HG03439 (cell line): ENCODE data around the gene SERPINA1.
"Not testable (repeated sequence)": the region's sequence is repeated elsewhere in the genome, so short reads cannot be mapped to it uniquely, and the experiment has no call there.

ENCODE experiments used
- ATAC-seq: cut with Tn5 transposase; IDR thresholded peaks from one replicate; pipeline ENCODE4 v1.9.1; 2021; ENCODE audit warnings: mild to moderate bottlenecking, moderate library complexity; ENCODE audit not compliant: unreplicated experiment

The SERPINA1 gene

GRCh38 chr14:94372021-94372605 is 16.3 kb downstream of the SERPINA1 start:
- ATAC-seq = no peak

DNA sequence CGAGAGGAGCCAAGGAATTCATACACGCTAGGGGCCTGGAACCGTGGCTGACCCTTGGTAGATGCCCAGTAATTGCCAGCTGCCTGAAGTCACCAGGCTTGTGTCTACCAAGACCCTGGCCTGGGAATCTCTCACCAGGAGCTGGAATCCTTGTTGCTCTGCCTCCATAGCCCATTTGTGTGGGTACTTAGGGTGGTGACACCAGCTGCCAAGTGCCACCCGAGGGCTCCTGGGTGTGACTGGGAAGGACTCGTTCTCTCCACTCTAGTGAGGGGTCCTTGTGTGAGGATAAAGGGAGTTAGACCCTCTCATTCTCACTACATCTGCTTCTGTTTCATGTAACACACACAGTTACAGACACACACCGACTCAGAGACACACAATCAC is 17.9 kb downstream of the SERPINA1 start:
- no peak for ATAC-seq

DNA sequence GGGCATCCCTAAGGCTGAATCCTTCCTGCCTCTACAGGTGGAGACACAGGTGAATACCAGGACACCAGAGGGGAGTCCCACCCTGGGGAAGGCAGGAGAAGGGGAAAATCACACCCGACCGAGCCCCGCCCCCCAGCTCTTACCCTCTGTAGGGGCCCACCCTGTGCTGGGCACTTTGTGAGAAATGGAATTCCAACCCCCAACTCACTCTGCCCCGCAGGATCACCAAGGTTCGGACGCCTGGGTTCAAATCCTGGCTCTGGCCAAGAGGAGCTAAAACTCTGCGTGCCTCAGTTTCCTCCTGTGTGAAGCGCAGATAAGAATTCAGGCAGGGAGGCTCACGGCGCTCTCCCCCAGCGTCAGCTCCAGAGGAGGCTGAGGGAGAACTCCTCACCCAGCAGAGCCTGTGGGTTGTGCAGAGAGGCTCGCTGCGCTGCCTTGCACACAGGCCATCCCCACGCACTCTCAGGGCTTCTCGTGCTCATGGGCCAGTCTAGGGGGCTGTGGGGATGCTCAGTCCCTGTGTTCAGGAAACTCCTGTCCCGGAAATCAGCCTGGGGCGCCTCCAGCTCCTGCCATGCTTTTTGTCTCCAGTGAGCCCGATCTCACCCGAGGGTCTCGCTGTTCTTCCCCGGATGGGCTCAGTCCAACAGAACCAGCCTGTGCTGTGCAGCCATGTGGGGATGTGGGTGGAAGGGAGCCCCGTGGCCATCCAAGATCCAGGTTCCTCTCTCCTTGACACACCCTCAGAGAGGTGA is 18.5 kb downstream of the SERPINA1 start:
- not testable (repeated sequence) for ATAC-seq

GRCh38 chr14:94368956-94369355 is 19.4 kb downstream of the SERPINA1 start:
- ATAC-seq = no peak

GRCh38 chr14:94368243-94368590 is 20.2 kb downstream of the SERPINA1 start:
- ATAC-seq = no peak

GRCh38 chr14:94367347-94368242 is 20.8 kb downstream of the SERPINA1 start:
- ATAC-seq = no peak

GRCh38 chr14:94366146-94366915 is 22.1 kb downstream of the SERPINA1 start, which contains the start of gene SERPINA2:
Gene SERPINA2 (minus strand): TSS chr14:94366698.
- ATAC-seq = no peak

DNA sequence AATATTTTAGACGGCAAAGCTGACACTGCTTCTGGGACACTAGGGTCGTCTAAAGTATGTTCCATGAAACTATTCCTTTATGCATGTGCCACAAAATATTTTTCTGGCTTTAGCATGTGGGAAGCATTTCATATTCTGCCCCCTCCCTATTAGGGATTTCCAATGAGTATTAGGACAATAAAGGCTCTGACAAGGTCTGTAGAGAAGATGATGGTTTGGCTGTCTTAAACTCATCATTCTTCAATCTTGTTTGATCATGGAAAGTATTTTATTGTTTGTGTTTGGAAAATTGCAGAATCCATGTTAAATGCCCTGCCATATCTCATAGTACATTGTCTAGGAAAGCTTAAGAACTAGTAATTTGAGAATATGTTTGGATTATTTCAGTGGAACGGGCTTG is 22.8 kb downstream of the SERPINA1 start:
- ATAC-seq = no peak

DNA sequence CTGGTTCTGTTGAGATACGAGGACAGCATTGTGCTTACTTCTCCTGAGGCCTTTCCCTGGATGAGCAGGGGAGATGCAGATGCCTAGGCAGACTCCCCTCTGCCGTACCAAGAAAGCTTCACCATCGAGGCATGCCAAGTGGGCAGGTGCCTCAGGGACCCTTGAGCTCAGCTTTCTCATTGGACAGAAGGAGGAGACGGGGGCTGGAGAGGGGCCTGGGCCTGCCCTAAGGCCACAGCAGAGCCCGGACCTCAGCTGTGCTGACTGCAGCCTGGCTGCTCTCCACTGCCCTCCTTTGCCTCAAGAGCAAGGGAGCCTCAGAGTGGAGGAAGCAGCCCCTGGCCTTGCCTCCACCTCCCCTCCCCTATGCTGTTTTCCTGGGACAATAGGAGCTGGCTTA is 23.4 kb downstream of the SERPINA1 start:
- no peak for ATAC-seq

DNA sequence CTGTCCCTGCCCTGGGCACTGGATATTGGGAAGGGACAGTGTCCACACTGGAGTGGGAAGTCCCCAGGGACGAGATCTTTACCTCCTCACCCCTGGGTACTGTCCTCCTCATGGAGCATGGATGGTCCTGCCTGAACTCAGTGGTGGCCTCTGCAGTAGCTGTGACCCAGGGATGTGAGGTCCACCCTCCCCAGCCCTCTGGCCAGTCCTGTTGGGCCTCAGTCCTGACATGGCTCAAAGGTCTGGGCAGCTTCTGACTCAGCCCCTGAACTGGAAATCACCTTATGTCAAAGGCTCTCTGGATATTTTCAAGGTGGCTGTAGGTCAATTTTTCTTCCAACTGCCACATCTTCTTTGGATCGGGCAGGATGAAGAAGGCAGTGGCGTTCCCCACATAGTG is 24.4 kb downstream of the SERPINA1 start:
- ATAC-seq = no peak

DNA sequence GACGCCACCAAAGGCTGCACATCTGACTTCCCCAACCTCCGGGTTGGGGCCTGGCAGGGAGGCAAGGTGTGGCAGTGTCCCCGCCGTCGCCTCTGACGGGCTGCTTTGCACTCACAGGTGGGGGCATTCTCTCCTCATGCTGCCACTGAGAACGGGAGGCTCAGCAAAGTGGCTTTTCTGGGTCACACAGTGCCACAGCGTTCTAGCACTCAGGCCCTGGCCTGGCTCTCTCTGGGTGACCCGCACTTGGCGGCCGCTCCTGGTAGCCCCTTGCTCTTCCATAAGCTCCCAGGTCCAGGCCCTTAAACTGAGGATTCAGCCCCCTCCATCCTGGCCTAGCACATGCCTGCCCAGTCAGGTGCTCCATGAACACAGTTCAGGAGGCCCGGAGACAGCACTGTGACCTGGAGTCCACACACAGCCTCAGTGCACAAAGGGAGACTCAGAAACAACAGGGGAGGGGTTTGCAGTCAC is 25.2 kb downstream of the SERPINA1 start:
- no peak for ATAC-seq

DNA sequence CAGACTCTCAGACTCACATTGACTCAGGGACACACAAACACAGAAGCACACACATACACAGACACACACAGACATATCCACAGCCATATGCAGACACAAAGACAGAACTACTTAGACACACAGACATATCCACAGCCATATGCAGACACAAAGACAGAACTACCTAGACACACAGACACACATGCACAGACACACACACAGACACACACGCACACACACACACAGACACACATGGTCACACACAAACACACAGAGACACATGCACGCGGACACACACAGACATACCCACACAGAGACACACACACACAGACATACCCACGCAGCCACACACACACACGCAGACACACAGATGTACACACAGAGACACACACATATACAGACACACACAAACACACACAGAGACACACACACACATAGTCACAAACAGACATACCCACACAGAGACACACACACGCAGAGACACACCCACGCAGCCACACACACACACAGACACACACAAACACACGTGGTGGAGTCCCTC is 25.7 kb downstream of the SERPINA1 start:
- no peak for ATAC-seq

DNA sequence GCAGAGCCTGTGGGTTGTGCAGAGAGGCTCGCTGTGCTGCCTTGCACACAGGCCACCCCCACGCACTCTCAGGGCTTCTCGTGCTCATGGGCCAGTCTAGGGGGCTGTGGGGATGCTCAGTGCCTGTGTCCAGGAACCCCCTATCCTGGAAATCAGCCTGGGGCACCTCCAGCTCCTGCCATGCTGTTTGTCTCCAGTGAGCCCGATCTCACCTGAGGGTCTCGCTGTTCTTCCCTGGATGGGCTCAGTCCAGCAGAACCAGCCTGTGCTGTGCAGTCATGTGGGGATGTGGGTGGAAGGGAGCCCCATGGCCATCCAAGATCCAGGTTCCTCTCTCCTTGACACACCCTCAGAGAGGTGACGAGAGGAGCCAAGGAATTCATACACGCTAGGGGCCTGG is 26.7 kb downstream of the SERPINA1 start:
- ATAC-seq = no peak

DNA sequence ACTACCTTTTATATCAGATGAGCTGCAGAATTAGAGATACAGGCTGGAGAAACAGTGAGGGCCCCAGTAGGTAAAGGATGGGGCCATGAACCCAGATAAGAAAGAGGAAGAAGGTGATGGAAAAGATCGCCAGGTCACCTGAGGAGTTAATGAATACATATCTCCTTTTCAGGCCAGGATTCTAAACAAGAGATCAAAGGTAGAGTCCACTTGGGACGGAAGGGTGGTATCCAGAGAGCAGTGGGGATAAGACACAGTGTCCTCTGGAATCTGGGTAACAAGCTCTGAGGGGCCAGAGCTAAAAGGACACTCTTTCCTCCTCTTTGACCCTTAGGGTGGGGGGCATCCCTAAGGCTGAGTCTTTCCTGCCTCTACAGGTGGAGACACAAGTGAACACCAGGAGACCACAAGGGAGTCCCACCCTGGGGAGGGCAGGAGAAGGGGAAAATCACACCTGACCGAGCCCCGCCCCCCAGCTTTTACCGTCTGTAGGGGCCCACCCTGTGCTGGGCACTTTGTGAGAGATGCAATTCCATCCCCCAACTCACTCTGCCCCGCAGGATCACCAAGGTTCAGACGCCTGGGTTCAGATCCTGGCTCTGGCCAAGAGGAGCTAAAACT is 27.3 kb downstream of the SERPINA1 start:
- ATAC-seq = no peak

DNA sequence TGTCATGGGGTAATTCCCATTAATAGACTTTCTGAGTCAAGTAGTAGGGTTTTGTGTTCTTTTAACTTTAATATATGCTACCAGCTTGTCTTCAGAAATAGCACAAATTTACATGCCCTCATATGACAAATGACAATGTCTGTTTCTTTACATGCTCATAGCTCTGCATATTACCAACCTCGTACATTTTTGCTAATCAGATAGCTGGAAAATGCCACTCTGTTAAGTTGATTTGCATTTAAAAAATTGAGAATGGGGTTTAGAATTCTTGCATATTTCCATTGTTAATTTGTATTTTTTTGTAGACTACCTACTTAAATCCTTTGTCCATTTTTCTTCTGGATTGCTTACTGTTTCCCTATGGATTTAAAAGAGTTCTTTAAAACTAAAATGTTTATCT is 31.2 kb downstream of the SERPINA1 start:
- ATAC-seq = no peak

GRCh38 chr14:94356379-94357056 is 31.9 kb downstream of the SERPINA1 start:
- no peak for ATAC-seq

DNA sequence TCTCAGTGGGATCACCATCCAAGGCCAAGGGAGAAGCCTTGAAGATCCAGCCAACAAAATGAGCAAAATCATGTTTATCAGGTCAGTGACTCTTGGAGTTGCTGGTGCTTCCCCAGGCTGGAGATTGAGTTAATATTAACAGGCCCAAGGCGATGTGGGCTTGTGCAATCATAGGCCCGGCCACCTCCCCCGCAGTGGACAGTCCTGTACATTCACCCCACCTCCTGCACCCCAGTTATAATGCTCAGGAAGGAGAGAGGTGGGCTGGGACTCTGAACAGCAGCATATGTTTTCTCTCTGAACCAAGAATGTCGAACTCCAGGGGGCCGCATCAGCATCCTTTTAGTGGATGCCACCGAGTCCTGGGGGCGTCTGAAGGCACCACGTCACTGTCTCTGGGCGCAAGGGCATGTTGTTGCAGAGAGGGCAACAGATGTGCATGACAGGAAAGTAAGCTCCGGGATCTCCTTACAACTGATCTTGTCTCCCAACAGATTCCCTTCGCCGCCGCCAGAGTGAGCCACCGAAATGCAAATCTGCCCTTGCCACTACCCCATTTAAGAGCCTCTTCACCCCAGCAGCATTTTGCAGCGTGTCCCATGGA is 33.1 kb downstream of the SERPINA1 start:
- ATAC-seq = no peak

DNA sequence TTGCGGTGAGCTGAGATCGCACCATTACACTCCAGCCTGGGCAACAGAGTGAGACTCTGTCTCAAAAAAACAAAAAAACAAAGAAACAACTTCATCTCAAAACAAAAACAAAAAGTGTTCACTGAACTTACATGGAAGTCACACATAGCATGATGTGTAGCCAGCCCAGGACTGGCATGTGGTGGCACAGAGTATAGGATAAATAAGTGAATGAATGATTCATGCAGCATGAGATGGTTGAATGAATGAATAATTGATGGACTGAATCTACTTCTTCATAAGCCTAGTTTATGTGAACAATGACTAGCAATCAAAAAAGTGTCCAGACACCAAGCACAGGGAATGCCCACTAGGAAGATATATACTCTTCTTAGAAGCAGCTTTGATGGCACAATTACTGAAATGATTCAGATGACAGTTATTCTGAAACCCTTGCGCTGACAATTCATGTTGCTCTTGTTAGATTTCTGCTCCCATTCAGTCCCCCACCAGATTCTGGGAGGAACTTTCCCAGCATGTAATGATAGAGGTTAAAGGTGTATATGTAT is 33.7 kb downstream of the SERPINA1 start:
- ATAC-seq = no peak

GRCh38 chr14:94354190-94354589 is 34.2 kb downstream of the SERPINA1 start:
- not testable (repeated sequence) for ATAC-seq
